ENCODE data around the gene MMP10. TPM values are rescaled to one million over a fixed set of nuclear protein-coding genes. Genes with fewer than 3 reads are reported as not detected.
"Not testable (repeated sequence)": the region's sequence is repeated elsewhere in the genome, so short reads cannot be mapped to it uniquely, and the experiment has no call there.

The MMP10 gene
- total RNA-seq, 1 experiment from 2014 or later: not detected

DNA sequence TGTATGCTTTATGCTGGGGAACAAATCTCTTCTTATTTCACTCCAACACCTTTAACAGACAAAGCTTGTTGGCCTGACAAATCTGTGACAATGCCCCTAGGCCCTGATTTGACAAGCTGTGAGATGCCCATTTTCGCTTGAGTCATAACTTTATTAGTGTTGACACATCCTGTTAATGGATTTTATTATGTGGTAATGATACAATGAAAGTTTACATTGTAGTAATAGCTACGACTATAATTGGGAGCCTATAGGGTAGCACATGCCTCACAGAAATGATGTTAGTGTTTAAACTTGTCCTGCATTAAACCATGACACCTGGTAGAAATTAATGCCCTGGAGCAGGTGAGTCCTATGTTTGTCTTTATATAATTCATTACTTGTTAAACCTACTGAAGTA, 3.3 kb upstream of the MMP10 start:
- peak; percentile 81 for DNase-seq (ENCODE audit: low spot score)

DNA sequence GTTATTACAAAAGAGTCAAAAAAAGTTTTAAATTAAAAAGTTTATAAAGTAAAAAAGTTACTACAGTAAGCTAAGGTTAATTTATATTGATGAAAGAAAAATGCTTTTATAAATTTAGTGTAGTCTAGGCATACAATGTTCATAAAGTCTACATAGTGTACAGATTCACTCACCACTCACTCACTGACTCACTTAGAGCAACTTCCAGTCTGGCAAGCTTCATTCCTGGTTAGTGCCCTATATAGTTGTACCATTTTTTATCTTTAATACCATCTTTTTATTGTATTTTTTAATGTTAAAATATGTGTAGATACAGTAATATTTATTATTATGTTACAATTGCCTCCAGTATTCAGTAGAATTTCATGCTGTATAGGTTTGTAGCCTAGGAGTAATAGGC, 2.6 kb upstream of the MMP10 start:
- DNase-seq (ENCODE audit: low spot score): no peak

DNA sequence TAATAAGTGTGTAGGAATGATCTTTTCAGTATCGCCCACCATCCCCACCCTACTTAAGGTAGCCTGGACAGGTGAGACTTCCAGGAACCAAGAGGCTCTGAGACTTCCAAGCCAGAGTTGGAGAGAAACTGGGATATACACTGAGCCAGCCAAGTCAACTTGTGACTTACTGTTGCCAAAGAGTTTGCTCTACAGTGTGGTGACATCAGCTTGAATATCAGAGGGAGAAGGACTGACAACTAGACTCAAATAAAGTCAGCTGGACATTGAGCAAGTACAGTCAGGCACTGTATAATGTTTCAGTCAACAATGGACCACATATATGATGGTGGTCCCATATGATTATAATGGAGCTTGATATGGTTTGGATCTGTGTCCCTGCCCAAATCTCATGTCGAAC, 1.2 kb upstream of the MMP10 start:
- no peak for DNase-seq (ENCODE audit: low spot score)

DNA sequence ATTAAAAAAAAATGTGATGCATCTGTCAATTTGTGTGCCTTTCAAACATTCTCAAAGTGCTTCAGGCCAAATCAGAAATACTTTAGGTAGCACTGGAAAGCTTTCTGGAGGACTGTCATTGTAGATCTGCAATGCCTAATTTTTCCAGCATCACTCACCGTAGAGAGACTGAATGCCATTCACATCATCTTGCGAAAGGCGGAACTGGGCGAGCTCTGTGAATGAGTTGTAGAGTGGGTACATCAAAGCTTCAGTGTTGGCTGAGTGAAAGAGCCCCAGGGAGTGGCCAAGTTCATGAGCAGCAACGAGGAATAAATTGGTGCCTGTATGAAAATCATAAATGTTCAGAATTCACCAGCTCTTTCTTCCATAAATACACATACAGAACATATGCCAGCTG, 4.0 kb downstream of the MMP10 start:
- DNase-seq (ENCODE audit: low spot score): no peak

DNA sequence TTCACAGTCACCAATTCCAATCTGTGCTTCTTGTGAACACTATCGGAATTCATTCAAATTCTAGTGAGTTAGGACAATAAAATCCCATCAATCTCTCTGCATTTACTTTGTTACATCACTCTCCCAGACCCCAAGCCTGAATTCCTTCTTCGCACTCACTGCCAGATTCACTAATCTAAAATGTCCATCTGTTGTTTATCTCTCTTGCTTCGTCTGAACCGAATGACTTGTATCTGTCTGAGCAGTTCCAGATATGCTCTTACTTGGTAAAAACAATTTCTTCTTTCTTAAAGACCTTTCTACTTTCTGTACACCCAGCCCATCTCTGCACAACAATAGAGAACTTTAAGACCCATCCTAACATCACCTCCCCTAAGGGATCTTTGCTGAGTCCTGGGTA, 7.0 kb downstream of the MMP10 start:
- no peak for DNase-seq (ENCODE audit: low spot score)

DNA sequence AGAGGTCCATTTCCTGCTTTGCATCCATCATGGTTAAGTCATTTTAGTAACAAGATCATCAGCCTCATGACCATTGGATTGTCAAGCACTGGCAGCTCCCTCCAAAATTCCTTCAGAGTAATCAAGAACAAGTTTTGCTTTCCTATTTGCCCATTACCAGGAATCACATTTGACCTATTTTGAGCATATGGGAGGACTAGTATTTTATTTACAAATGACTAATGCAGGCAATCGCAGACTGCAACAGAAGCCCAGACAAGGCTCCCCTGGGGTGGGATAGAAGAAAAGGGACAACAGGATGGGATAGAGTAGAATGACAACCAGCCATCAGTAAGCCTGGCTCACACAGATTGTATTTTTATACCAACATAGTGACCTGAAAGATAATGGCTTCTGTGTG, 9.1 kb downstream of the MMP10 start:
- no peak for DNase-seq (ENCODE audit: low spot score)

DNA sequence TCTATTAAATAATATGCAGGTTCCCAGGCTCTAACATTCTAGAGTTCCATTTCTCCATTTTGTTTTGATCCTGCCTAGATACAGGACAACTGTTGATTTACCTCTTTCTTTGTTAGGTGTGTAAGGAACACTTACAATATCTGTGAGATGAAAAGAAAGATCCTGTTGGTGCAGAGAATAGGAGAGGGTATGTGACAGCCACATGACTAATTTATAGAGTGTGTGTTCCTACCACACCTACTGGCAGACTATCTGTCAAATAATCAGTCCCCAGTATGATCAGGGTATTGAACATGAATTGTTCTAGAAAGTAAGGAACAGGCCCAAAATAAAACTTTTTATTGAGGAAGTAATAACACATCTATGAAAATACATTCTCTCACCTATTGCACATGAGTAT, 10.2 kb downstream of the MMP10 start:
- no peak for DNase-seq (ENCODE audit: low spot score)

DNA sequence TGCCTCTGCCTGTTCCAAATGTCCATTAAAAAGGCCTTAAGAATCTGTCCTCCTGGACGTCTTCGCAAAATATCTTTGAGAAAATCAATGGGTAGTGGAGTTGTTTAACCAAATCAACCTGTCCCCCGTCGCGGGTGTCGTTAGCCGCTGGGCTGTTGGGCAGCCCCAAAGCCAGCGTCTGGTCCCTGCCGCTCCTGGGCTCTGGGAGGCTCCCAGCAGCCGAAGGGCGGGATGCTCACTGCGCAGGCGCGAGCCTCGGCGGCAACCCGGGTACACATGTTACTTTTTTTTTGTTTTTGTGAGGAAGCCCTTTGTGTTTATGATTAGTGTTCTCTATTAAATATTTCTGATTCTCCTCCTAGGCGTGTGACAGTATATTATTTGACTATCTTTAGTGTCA, 12.6 kb downstream of the MMP10 start:
- DNase-seq (ENCODE audit: low spot score): no peak

DNA sequence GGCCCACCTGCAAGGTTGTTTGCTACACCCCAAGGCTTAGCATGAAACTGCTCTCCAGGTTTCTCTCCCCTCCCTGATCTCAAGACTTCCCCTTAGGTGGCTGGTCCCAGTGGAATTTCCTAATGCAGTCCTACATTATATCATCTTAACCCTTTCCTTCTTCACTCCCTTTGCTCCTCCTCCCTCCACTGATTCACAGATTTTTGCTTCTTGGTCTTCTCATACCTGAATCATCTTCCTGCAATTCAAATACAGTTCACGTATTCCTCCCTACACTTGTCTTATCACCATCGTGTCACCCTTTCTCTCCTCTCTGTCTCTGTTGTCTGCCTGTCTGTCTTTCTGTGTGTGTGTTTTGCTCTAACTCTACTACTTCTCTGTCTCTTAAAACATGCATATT, 17.0 kb downstream of the MMP10 start:
- DNase-seq (ENCODE audit: low spot score): no peak

DNA sequence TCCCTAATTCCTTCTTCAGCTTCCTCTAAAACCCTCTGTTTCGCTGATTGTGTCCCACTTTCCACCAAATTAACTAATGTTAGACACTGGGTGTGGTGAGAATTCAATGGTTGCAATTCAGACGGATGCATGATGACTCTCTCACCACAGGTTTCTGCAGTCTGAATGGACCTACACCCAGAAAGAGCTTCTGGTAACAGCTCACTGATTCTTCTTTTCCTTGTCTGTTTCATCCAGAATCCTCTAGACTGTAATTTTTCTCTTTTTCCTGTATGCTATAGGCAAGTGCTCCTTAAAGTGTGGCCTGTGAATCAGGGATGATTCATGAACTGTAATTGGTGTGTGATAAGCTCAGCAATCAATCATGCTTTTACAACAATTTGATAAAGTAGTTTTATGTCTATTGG, 18.1 kb downstream of the MMP10 start:
- no peak for DNase-seq (ENCODE audit: low spot score)

DNA sequence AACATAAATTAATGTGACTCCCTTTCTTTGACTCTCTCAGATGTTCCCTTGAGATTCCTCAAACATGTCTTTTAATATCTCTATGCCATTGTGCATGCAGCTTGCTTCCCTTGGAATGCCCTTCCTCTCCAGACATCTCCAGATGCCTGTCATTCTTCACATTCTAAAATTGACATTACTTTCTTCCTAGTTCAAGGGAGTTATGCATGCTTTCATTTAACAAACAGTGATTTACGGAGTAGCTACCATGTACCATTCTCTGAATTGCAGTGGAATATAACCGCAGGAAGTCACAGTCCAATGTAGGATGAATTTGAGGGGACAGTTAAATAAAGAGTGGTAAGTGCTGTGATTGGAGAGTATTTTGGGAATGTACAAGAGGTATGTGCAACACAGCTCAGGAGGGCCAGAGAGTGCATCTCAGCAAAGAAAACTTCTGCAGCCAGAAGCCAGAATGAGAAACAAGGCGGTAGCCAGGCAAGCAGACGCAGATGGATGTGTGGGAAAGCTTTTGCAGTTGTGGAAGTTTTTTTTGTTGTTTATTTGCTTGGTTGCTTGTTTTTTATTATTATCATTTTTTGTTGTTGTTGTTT, 18.7 kb downstream of the MMP10 start:
- DNase-seq (ENCODE audit: low spot score): no peak

DNA sequence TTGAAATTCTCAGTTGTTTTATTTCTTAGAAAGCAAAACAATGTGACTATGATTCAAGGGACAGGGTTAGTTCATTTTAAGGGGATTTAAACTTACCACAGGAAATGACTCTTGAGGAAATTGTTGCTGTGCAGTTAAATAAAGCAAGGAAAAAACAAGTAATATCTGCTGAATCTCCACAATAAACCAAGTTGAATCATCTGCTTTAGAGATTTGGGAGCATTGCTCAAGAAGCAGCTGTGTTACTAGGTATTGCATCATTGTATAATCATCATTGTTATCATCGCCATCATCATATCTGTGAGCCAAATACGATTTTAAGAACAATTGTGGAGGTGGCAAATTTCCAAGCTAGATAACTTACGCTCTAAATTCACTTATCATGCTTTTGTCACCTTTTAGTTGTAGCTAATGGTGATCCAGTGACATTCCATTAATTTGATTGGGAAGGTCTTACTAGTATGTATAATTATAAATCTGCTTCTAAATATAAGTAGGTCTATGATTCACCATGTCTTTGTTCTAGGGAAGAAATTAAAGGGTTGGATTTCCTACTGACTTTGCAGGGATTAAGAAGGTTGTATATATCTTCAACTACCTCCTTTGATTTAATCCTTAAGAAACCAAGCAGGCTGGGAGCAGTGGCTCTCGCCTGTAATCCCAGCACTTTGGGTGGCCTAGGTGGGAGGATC, 19.9 kb downstream of the MMP10 start:
- no peak for DNase-seq (ENCODE audit: low spot score)

DNA sequence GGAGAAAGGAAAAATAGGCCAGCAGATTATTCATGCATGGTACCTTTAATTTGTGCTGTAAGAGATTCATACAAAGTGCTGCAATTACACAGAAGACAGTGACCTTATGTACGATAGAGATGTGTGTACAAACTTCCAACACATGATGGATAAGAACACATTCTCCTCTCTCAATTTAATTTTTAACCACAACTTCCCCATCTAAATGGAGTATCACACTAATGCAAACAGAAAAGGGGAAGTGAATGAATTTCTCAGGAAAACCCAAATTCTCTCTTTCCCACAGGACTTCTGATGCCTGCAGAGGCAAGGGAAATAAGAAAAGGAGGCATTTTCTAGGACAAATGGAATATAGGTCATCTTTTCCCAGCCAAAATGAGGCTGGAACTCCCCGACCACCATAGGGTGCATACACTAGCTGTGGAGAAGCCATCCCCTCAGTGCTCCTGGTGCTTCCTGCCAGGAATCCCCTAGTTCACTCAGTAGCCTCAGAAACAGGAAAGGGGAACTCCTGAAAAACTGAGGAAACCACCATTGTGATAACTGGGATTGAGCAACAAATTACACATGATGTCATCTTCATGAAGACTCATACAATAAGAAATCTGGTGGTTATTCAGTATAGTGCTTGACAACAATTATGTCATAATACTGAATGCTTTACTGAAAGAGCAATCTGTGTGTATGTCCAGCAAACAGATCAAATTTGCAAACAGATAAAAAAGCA, 22.4 kb downstream of the MMP10 start:
- no peak for DNase-seq (ENCODE audit: low spot score)

DNA sequence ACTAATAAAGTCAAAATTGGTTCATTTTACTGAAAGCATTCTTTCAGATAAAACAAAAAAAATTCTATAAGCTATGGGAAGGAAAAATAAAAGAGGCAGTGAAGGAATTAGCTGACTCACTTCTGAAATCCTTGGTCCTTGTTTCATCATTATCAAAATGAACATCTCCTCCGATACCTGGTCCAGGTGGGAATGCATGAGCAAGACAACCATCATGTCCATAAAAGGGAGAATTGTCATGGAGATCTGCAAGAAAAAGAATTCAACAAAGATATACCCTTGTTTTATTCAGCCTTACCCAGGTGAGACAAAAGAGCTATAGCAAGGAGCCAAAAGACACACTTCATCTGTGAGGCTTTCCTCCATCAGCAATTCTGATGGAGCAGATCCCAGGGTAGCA, 27.2 kb downstream of the MMP10 start:
- no peak for DNase-seq (ENCODE audit: low spot score)

DNA sequence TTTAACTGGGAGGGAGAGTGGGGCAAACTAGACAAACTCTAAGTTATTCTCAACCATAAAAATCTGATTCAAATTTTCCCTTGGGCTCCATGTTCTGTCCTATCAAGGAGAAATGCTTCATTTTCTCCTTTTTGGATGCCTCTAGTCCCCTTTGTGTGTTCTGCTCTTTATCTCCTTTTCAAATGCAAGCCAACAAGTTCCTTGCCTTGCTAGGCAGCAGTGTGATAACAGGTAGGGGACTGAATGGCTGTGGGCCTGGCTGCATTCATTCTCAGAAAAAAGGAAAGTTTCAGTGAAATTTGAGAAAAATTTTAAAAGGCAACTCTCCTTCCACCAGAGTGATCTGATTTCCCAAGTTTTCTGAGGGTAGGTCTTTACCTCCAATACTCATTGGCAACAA, 28.8 kb downstream of the MMP10 start:
- no peak for DNase-seq (ENCODE audit: low spot score)

DNA sequence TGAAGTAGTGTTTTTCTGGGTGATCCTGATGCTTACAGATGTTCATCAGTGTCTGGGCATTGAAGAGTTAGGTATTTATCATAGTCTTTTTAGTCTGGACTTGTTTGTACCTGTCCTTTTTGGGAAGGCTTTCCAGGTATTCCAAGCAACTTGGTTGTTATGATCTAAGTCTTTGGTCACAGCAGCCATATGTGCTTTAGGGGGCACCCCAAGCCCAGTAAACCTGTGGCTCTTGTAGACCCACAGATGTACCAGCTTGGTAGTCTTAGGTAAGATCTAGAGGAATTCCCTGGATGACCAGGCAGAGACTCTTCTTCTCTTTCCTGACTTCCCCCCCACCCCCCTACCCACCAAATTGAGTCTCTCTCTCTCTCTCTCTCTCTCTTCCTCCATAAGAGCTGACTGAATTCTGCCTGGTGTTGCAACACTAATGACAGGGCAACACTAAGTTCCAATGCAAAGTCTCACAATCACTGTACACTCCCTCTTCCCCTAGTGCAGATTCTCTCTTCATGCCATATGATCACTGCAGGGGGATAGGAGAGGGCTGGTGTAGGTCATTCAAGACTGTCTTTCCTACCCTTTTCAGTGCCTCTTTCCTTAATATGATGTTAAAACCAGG, 31.2 kb downstream of the MMP10 start:
- no peak for DNase-seq (ENCODE audit: low spot score)

DNA sequence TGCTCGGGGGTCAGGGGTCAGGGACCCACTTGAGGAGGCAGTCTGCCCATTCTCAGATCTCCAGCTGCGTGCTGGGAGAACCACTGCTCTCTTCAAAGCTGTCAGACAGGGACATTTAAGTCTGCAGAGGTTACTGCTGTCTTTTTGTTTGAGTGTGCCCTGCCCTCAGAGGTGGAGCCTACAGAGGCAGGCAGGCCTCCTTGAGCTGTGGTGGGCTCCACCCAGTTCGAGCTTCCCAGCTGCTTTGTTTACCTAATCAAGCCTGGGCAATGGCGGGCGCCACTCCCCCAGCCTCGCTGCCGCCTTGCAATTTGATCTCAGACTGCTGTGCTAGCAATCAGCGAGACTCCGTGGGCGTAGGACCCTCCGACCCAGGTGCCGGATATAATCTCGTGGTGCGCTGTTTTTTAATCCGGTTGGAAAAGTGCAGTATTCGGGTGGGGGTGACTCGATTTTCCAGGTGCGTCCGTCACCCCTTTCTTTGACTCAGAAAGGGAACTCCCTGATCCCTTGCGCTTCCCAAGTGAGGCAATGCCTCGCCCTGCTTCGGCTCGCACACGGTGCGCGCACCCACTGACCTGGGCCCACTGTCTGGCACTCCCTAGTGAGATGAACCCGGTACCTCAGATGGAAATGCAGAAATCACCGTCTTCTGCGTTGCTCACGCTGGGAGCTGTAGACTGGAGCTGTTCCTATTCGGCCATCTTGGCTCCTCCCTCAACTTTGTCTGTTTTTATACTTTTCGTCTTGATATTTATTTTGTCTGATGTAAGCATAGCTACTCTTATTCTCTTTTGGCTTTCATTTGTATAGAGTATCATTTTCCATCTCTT, 33.5 kb downstream of the MMP10 start:
- DNase-seq (ENCODE audit: low spot score): peak; percentile 11

DNA sequence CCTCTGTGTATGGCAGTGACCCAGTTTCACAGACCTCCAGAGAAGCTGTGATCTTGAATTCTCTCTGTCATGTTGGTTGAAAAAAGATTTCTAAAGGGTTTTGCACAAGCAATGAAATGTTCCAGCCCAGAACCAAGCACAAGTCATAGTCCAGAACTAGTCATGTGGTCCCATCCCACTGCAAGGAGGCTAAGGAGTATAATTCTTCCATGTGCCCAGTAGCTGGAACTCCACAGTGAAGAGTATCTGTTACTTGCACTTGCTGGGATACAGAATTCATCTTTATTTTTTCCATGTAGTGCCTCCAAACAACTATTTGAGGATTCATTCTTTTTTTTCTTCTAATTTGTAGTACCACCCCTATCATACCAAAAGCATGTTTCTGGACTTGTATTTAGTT, 45.8 kb downstream of the MMP10 start:
- DNase-seq (ENCODE audit: low spot score): no peak

DNA sequence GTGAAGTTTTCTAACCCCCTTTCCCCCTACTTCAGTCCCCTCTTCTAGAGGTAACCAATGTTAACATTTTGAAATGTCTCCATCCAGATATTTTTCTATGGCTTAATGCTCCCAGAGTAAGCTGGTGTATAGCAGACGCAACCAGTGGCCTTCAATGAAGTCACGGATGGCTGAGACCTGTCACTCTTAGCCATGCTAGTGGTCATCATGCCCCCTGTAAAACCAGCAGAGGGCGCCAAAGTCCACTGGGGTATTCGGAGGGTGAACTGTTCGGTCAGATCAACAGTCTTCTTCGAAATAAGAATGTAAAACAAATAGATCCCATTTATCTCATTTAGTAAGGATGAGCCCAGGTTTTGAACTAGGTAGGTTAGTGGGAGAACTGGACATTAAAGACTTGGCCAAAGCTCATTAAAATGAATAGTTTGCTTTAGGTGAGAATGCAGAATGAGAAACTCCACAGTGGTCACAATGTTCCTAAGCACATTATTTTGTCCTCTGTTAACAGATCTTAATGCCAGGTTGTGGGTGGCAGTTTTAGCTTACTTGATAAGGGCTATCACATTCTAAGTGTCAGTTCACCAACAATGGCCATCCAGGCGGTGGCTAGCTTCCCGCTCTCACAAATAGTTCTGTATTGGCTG, 47.1 kb downstream of the MMP10 start:
- DNase-seq (ENCODE audit: low spot score): peak; percentile 91

DNA sequence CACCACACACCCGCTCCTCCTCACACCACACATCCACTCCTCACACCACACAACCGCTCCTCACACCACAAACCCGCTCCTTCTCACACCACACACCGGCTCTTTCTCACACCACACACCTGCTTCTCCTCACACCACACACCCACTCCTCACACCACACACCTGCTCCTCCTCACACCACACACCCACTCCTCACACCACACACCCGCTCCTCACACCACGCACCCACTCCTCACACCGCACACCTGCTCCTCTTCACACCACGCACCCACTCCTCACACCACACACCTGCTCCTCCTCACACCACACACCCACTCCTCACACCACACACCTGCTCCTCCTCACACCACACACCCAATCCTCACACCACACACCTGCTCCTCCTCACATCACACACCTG, 49.5 kb downstream of the MMP10 start:
- not testable (repeated sequence) for DNase-seq (ENCODE audit: low spot score)

Data from HT-29 (cell line).